GM18502 (cell line): Measurements from ENCODE around the gene SP1.
"Not testable (repeated sequence)": the region's sequence is repeated elsewhere in the genome, so short reads cannot be mapped to it uniquely, and the experiment has no call there.

ENCODE experiments used
- ATAC-seq: cut with Tn5 transposase; IDR thresholded peaks from one replicate; pipeline ENCODE4 v1.9.1; 2021; ENCODE audit warnings: mild to moderate bottlenecking; ENCODE audit not compliant: unreplicated experiment, poor library complexity

SP1 gene

GRCh38 chr12:53402871-53403270 is 22.9 kb downstream of the SP1 start:
- no peak for ATAC-seq

DNA sequence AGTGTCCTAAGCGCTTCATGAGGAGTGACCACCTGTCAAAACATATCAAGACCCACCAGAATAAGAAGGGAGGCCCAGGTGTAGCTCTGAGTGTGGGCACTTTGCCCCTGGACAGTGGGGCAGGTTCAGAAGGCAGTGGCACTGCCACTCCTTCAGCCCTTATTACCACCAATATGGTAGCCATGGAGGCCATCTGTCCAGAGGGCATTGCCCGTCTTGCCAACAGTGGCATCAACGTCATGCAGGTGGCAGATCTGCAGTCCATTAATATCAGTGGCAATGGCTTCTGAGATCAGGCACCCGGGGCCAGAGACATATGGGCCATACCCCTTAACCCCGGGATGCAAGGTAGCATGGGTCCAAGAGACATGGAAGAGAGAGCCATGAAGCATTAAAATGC is 31.0 kb downstream of the SP1 start:
- no peak for ATAC-seq

DNA sequence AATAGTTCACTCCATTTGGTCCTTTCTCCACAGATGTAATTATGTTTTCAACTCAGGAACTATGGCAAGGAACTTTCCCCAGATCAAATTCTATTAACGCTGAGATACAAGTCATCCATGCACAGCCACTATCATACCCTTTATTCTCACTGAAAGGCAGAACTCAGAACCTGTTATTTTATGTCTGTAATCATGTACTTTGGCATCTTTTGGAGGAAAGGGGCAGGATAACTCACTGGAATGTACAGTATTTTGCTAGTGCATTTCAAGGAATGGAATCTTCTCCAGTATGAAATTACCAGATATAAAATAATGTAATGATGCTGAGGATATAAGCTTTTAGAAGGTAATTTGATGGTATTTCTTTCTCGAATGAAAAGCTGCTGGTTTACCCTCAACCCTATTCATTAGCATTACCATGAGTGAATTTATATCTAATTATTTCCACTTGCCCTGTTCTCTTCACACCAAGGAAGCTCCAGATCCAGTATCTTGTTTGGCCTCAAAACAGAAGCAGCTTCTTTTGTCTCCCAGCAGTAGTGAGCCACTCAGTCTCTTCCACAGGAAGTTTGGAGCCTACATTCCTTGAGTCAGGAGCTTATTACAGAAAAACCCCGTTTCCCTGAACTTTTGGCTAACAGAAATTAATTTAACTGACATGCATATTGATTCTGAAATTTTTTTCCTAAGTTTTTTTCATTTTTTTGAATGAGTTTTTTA is 33.7 kb downstream of the SP1 start:
- no peak for ATAC-seq

DNA sequence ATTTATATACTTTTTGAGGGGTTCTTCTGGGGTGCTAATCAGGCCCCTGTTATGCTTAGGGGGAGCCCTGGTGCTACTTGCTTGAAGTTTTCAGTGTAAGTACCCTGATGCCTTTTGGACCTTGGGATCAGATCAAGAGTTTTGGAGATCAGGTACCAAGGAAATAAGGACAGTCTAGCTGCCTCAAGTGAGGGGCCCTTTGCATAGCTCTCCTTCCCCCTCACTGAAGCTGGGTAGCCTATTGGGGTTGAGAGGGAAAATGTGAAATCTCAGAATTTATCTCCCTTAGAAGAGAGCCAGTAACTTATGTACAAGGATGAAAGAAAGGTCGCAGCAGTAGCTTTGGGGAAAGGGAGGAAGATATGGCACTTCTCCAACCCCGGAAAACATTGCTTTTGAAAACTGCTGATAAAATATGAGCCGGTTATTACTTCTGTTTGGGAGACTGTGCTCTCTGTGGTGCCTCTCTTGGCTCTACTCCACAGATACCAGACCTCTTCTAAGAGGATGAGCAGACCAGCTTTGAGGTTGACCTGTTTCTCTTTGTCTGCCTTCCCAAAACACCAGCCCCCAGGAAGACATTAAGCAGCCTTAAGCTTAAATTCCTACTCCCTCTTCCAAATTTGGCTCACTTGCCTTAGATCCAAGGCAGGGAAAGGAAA is 34.9 kb downstream of the SP1 start:
- no peak for ATAC-seq

DNA sequence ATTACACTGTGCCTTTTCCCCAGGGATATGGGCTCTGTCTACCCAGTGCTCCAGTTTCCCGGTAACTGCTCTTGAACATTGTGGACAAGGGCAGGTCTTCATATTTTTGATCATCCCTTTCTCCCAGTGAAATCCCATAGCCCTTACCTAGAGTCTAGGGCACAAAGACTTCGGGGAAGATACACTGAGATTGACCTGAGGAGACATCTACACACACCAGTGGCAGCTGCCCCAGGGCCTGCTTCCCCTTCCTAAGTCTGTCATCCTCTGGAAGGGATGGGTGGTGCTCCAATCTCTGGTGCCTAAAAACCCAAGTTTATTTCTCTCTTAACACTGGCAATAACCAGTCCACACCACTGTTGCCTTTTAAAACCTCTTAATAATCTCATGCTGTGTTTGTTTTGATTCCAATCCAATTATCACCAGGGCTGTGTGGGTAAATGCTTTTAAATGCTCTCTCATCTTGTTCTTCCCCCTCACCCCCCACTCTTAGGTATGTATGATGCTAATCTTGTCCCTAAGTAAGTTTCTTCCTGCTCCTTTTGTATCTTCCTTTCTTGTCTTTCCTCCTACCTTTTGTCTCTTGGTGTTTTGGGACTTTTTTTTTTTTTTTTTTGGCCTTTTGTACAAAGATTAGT is 35.9 kb downstream of the SP1 start:
- not testable (repeated sequence) for ATAC-seq

DNA sequence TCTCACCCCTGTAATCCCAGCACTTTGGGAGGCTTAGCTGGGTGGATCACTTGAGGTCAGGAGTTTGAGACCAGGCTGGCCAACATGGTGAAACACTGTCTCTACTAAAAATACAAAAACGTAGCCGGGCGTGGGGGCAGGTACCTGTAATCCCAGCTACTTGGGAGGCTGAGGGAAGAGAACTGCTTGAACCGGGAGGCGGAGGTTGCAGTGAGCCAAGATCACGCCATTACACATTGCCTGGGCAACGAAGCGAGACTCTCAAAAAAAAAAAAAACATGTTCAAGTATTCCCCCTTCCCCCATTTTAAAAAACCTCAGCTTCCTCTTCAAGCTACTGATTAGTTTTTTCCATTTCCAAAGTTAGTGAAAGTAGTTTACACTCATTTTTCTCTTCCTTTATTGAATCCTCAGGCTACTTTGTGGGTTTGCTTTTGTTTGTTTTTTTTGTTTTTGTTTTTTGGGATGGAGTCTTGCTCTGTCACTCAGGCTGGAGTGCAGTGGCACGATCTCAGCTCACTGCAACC is 37.4 kb downstream of the SP1 start:
- ATAC-seq, result not testable (repeated sequence)

DNA sequence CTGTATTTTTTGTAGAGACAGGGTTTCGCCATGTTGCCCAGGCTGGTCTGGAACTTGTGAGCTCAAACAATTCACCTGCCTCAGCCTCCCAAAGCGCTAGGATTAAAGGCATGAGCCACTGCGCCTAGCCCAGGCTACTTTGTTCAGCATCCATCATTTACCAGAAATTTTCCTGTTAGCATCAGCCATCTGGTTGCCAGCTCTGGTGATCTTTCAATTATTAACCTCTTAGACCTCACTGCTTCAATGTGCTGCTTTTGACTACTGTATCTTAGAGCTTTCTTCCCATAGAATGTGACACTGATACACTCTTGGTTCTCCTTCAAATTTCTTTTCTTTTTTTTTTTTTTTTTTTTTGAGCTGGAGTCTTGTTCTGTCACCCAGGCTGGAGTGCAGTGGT is 38.2 kb downstream of the SP1 start:
- no peak for ATAC-seq

DNA sequence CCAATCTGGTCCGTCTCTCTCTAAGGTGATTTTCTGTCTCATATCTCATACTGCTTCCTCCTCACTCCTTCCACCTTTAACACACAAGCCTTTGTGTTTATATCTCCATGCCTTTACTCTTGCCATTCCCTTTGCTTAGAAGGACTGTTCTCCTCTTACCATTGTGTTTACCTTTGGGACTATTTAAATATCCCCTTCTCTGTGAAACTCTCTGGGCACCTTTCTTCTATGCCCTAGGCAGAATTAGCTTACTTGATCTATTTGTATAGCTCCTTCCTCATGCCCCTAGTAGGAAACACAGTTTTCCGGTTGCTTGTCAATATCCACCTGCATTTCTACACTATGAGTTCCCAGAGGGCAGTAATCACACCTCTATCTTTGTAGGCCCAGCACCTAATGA is 39.8 kb downstream of the SP1 start:
- ATAC-seq, result no peak

DNA sequence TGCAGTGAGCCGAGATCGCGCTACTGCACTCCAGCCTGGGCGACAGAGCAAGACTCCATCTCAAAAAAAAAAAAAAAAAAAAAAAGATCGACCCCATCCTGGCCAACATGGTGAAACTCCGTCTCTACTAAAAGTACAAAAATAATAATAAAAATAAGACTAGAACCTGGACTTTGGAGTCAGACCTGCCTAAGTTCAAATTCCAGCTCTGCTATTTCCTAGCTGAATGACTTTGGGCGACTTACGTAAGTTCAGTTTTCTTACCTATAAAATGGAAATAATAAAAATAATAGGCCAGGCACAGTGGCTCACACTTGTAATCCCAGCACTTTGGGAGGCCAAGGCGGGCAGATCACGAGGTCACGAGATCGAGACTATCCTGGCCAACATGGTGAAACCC is 42.3 kb downstream of the SP1 start:
- not testable (repeated sequence) for ATAC-seq

DNA sequence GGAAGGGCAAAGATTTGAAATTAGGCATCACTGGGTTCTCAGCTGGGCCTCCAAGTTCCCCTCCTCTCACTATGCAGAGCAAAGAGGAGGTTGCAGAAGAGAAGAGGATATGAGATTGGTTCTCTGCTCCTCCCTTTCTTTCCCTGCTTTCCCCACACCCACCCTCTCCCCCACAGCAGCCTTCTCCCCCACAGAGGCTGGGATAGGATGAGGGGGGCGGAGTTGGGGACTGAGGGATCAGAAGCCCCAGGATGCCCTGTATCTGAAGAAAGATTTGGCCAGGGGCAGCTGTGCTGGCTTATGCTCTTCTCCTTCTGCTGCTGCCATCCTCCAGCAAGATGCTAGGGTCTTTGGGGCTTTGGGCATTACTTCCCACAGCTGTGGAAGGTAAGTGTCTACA is 43.6 kb downstream of the SP1 start, which contains the start of gene AMHR2:
TSS of gene AMHR2 (plus strand) at position 259 of the 400 bp plus-strand sequence. CDS start at position 339, 80 bp downstream.
- ATAC-seq, result no peak

GRCh38 chr12:53424626-53425514 is 44.9 kb downstream of the SP1 start:
- ATAC-seq, result no peak

DNA sequence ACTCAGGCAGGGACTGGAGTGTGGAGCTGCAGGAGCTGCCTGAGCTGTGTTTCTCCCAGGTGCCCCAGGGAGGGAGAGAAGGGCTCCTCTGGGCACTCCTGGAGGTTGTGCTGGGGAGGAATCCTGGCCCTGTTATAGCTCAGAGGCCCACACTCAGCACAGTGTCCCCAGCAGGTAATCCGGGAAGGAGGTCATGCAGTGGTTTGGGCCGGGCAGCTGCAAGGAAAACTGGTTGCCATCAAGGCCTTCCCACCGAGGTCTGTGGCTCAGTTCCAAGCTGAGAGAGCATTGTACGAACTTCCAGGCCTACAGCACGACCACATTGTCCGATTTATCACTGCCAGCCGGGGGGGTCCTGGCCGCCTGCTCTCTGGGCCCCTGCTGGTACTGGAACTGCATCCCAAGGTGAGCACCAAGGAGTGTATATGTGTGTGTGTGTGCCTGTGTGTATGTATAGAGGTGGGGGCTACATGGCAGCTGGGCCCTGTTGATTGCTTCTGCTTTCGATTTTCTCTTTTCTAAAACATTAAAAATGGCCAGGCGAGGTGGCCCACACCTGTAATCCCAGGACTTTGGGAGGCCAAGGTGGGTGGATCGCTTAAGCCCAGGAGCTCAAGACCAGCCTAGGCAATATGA is 45.7 kb downstream of the SP1 start:
- no peak for ATAC-seq

DNA sequence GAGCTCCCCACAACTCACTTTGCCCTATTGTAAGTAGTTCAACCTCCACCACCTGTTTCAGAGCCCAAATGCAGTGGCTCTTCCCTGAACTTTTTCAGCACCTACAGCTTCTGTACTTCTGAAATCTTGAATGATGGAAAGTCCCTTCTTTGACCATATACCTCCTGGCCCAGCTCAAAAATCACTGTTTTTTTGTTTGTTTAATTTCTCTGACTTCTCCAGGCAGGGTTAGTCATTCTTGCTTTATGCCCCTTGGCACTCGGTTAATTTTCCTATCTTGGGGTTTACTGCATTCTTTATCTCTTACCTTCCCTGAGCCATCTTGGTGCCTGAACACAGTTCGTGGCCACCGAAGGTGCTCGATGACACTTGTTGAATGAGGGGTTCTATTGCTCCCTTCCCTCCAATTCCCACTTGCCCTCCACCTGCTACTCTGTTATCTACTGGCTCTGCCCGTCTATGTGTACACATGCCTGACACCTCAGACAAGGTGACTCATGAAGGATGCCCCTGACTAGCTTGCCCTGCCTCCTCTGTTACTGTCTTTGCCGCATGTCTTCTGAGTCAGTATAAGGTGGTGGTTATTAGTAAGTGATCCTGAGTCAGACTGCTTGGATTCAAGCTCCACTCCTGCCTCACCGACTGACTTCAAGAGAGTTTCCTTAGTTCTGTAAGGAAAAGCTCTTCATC is 48.1 kb downstream of the SP1 start:
- no peak for ATAC-seq

DNA sequence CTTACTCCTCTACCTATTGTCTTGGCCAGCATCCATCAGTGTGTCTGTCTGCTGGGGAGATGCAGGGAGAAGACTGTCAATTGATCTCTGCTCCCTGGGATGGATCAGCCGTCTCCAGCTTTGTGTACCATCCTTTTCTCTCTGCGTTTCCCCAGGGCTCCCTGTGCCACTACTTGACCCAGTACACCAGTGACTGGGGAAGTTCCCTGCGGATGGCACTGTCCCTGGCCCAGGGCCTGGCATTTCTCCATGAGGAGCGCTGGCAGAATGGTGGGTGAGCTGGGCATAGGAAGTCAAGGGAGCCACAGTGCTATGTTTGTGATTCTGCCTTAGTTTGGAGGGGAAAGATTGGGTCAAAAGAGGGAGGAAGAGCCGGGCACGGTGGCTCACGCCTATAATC is 48.8 kb downstream of the SP1 start:
- no peak for ATAC-seq

DNA sequence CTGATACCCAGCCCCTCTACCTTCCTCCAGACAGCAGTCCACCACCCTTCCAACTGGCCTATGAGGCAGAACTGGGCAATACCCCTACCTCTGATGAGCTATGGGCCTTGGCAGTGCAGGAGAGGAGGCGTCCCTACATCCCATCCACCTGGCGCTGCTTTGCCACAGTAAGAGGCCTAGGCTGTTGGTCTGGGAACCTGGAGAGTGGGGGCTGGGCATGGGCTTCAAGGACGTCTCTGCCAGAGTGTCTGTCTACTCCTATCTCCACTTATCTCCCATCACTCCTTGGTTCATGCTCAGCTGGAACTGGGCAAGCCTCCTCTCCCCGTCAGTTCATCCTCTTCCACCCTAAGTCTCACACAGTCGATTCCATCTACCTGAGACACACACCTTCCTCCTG is 50.1 kb downstream of the SP1 start:
- no peak for ATAC-seq

DNA sequence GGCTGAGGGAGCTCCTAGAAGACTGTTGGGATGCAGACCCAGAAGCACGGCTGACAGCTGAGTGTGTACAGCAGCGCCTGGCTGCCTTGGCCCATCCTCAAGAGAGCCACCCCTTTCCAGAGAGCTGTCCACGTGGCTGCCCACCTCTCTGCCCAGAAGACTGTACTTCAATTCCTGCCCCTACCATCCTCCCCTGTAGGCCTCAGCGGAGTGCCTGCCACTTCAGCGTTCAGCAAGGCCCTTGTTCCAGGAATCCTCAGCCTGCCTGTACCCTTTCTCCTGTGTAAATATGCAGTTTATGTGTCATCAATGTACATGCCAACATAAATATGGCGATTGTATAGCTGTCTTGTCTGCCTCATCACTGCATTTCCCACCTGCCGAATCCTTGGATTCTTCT is 51.2 kb downstream of the SP1 start:
- ATAC-seq, result no peak

- not testable (repeated sequence) for ATAC-seq
Measured at GRCh38 chr12:53435326-53435725, 55.4 kb downstream of the SP1 start.

DNA sequence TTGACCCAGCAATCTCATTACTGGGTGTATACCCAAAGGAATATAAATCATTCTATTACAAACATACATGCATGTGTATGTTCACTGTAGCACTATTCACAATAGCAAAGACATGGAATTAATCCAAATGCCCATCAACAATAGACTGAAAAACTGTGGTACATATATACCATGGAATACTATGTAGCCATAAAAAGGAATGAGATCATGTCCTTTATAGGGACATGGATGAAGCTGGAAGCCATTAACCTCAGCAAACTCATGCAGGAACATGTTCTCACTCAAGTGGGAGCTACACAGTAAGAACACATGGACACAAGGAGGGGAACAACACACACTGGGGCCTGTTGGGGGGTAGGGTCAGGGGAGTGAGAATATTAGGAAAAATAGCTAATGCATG is 59.6 kb downstream of the SP1 start:
- not testable (repeated sequence) for ATAC-seq
